IPS-NIHi11 (cell line): ENCODE results near the gene POR.
"Not testable (repeated sequence)": the region's sequence is repeated elsewhere in the genome, so short reads cannot be mapped to it uniquely, and the experiment has no call there.

Experiments used
- DNase-seq: peaks from one replicate; pipeline ENCODE4 v3.0.0; 2012; ENCODE audit warnings: mixed read lengths, low spot score

Gene POR

DNA sequence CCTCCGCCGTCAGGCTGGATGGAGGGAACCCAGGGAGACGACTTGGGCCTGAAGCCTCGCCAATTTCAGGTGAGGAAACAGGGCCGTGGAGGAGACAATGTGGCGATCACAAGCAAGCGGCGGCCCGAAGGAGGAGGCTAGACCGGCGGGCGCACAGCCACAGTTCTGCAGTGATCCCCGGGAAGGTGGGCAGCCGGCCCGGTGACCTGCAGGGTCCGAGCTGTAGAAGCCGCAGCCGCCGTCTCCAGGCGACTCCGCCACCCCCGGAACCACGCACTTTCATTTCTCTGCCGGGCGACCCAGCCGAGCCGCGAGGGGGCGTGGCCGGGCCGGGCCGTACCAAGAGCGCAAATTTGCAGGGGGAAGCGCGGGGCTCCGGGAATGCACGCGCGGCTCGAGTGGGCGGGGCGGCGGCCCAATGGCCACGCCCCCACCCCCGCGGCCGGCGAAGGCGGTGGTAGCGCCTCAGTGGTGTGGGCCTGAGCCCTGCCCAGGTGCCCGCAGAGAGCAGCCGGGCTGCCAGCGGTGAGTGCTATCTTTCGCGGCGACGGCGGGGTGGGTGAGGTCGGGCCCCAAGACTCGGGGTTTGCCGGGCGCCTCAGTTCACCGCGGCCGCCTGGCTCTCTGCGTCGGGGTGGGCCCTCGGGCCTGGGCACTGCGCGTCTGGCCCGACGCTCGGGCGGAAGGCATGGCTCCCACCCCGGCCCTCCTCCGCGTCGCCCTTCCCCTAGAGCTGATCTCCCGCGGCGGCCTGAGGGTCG, at the start of gene POR:
POR (plus strand) TSS at position 501 of the 761 bp plus-strand sequence. CDS start 38,847 bp downstream, outside the sequence.
- peak; percentile 99 for DNase-seq

- DNase-seq: no peak
These were observed 48.9 kb upstream of the POR start for GRCh38 chr7:75866114-75866488.

GRCh38 chr7:75866489-75867389, 48.2 kb upstream of the POR start:
- peak; percentile 85 for DNase-seq

- DNase-seq: no peak
These were observed 47.6 kb upstream of the POR start for GRCh38 chr7:75867390-75867717.

- DNase-seq: no peak
These were observed 46.8 kb upstream of the POR start for GRCh38 chr7:75868153-75868552.

GRCh38 chr7:75869776-75870379, 45.1 kb upstream of the POR start:
- DNase-seq: no peak

DNA sequence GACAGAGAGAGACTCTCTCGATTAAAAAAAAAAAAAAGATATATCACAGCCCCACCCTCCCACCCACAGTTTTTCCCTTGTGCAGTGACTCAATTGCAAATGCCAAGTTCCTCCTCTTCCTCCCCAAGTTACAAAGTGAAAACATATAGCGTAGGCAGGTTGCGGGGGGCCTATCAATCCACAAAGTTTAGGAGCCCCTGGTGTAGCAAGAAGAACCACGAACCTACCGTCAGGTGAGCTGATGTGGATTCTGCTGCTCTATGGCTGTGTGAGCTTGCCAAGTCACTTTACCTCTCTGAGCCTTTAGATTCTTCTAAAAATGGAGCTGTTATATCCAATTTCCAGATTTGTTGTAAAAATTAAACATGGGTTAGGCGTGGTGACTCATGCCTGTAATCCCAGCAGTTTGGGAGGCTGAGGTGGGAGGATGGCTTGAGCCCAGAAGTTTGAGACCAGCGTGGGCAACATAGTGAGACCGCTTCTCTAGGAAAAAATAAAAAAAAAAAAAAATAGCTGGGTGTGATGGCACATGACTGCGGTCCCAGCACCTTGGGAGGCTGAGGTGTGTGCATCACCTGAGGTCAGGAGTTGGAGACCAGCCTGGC, 44.3 kb upstream of the POR start:
- DNase-seq: no peak

GRCh38 chr7:75872073-75872782, 42.7 kb upstream of the POR start:
- no peak for DNase-seq

DNA sequence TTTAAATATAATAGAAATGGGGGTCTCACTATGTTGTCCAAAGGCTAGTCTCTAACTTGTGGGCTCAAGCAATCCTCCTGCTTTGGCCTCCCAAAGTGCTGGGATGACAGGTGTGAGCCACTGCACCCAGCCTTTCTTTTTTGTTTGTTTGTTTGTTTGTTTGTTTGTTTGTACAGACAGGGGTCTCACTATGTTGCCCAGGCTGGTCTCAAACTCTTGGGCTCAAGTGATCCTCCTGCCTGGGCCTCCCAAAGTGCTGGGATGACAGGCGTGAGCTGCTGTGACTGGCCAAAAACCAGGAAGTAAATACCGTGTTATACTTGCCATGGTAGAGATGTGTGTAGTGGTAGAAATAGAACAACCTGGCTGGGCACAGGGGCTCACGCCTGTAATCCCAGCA, 40.8 kb upstream of the POR start:
- not testable (repeated sequence) for DNase-seq

GRCh38 chr7:75875113-75876080, 39.6 kb upstream of the POR start:
- DNase-seq: no peak

DNA sequence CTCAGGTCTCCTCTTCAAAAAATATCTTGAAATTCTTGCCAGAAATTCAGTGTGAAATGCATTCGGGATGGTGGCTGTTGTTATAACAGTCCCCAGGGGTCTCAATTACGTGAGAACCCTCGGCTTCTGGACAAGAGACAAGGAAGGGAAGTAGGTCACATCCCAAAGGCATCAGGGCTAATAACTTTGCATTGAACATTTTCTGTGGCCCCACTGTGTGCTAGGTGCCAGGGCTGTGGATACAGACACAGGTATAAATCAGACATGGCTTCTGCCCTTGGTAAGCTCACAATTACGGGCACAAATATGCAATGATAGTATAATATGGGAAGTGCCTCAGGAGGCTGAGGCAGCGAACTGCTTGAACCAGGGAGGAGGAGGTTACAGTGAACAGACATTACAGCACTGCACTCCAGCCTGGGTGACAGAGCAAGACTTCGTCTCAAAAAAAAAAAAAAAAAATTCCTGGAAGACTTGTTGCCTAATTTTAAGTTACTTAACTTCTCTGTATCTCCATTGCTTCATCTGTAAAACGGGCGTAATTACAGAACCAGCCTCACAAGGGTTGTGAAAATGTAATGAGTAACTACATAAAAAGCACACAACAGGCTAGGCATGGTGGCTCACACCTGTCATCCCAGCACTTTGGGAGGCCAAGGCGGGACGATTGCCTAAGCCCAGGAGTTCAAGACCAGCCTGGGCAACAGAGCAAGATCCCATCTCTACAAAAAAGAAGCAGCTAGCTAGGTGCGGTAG, 38.7 kb upstream of the POR start:
- DNase-seq: no peak

DNA sequence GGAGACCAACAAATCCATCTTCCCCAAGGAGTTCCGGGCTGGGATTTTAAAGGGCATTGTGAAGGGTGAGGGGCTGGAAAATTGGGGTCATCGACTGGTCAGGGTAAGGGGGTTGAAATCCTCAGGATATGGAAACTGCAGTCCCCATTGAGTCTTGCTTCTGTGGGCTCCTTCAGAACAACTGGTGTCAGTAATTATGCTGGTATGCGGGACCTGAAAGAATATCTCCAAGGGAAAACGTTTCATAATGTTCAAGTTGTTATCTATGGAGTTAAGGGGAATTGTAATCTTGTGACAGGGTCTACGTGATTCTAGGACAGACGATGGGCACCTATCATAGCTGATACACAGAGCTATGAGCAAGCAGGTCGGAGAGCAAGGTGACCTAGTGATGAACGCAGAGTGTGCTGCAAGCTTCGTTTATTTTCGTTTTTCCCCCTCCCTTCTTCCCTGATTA, 36.6 kb upstream of the POR start:
- no peak for DNase-seq

DNA sequence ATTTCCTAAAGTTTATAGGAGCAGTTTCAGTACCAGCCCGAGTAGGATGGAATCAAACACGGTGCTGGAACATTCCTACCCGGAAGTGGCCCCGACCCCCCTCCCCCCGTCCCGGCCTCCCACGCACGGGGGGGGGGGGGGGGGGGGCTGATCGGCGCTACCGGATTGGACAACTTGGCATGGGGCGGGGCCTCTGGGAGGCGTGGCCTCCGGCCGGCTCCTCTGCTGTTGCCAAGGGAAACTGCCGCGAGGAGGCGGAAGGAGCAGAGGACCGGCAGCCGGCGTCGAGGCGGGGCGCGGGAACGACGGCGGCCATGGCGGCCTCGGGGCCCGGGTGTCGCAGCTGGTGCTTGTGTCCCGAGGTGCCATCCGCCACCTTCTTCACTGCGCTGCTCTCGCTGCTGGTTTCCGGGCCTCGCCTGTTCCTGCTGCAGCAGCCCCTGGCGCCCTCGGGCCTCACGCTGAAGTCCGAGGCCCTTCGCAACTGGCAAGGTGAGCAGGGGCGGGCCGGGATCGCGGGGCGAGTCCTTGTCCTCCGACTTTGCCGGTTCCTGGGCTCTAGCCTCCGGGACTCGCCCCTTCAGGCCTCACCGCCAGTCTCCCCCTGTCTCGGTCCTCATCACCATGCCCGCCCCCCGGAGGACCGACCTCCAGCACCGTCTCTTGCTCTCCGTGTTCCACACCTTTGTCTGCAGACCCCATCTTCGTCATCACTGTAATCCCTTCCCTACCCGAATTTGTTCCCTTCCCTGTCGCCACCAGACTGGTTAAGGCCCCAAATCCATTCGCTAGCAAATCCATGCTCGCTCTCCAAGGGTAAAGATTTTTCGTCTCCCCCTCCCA, 36.0 kb upstream of the POR start, which contains the start of gene RHBDD2:
RHBDD2 (plus strand) TSS at position 266 of the 843 bp plus-strand sequence; CDS start at position 315, 49 bp downstream.
- peak; percentile 99 for DNase-seq

GRCh38 chr7:75879771-75880184, 35.2 kb upstream of the POR start:
- DNase-seq: no peak

GRCh38 chr7:75880242-75880641, 34.7 kb upstream of the POR start:
- no peak for DNase-seq

DNA sequence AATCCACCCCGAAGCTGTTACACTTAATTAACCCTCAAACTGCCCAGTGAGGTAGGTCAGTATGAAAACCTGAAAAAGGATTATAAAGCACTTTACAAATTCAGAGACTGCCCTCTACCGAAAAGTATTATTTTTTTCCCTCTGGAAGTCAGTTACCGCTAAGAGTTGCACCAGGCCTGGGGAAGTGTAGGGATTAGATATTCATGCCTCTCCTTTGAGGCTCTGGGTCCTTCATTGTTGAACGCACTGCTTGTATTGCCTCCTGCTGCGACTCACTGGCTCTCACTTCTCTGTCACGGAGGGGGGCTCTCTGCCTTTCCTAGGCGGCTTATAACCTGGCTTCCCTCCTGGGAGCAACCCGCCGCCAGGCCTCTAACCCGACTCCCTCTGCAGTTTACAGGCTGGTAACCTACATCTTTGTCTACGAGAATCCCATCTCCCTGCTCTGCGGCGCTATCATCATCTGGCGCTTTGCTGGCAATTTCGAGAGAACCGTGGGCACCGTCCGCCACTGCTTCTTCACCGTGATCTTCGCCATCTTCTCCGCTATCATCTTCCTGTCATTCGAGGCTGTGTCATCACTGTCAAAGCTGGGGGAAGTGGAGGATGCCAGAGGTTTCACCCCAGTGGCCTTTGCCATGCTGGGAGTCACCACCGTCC, 33.4 kb upstream of the POR start:
- DNase-seq: no peak

DNA sequence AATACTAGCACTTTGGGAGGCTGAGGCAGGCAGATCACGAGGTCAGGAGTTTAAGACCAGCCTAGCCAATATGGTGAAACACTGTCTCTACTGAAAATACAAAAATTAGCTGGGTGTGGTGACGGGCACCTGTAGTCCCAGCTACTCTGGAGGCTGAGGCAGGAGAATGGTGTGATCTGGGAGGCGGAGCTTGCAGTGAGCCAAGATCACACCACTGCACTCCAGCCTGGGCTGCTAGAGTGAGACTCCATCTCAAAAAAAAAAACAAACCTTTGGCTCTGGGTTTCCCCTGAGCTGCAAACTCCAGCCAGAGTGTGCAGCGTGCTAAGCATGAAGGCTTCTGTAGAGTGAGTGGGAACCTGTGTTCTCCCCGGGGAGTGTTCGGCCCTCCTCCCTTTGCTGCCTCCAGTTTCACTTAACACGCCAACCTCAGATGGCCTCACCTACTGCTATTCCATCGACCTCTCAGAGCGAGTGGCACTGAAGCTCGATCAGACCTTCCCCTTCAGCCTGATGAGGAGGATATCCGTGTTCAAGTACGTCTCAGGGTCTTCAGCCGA, 31.6 kb upstream of the POR start:
- not testable (repeated sequence) for DNase-seq

- DNase-seq: no peak
These were observed 30.5 kb upstream of the POR start for GRCh38 chr7:75884476-75884875.
